Stimulated activated CD8-positive, alpha-beta memory T cell treated with anti-CD3 and anti-CD28 coated beads, Interleukin-12 subunit alpha, Interleukin-12 subunit beta, amount 100 ng/mL, for 24 hours (primary cell): Measurements from ENCODE around the gene PARP1.
"Not testable (repeated sequence)": the region's sequence is repeated elsewhere in the genome, so short reads cannot be mapped to it uniquely, and the experiment has no call there.

Experiments
- DNase-seq: peaks from one replicate; pipeline ENCODE4 v3.0.0-alpha.2; 2020; ENCODE audit errors: extremely low read depth

The PARP1 gene

DNA sequence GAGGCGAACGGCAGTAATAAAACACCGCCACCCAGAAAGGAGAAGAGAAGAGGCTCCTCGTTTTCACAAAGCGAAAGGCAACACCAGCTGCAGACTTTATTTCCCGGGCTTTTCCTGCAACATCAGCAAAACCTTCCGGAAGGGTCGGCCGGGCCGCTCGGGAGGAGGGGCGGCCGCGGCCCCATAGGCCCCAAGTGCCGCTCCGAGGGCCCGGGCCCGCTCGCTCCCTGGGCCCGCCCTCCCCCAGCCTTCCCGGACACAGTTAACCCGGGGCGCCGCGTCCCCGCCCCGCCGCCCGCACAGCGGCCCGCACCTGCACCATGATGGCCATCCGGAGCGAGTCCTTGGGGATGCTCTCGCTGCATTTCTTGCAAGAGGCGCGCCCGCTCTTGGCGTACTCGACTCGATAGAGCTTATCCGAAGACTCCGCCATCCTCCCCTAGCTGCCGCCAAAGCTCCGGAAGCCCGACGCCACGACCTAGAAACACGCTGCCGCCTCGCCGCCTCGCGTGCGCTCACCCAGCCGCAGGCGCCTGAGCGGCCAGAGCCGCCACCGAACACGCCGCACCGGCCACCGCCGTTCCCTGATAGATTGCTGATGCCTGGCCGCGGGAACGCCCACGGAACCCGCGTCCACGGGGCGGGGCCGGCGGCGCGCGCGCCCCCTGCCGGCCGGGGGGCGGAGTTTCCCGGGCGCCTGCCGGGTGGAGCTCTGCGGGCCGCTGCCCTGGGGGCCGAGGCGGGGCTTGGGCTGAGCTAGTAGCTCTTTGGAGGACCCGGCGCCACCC, at the start of gene PARP1:
Gene PARP1, minus strand, starts transcription at position 597 of the 788 bp plus-strand sequence. Its CDS starts 164 bp downstream, at position 433.
- DNase-seq, result peak; percentile 76

DNA sequence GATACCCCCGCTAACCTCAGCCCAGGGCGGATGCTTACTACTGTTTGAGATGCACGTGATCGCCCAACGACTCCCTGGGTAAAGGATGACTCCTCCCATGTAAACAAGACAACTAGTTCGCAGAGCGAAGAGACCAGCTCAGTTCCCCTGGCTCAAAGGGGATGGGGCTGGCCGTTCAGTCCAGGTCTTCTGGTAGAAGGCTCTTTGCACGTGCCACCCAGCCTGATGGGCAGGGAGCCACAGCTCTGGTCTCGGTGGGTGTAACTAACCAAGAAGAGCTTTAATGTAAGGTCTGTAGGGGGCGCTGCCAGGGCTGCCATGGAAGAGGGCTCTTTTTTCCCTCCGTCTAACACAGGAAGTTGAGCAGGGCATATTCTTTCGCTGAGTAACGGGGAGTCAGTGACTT, 49.4 kb upstream of the PARP1 start:
- DNase-seq, result no peak

DNA sequence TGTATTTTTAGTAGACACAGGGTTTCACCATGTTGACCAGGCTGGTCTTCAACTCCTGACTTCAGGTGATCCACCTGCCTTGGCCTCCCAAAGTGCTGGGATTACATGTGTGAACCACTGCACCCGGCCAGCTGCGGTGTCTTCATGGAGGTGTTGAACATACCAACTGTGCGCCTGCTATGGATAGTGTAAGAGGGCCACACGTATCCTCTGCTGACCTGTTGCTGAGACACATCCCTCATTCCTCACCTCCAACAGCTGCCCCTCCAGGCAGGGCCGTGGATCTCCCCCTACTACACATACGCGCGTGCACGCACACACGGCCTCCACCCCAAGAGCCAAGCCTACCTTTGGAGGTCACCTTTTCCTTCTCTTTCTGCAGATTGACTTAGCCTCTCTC, 48.0 kb upstream of the PARP1 start:
- no peak for DNase-seq

DNA sequence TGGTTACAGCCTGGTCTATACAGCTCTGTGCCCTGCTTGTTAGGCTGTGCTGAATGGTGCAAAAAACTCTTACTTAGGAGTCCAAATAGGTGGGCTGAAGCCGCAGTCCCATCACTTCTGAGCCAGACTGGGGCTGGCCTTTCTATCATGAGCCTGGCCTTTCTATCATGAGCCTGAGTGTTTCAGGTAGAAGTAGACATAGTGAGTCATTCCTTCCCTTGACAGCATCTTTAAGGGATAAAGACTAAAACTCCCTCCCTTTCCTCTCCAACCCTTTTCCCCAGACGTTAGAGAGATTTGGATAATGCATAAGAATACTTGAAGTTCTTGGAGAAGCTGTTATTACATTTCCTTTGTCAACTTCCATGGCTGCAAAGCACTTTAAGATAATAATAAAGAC, 46.5 kb upstream of the PARP1 start:
- DNase-seq, result no peak

DNA sequence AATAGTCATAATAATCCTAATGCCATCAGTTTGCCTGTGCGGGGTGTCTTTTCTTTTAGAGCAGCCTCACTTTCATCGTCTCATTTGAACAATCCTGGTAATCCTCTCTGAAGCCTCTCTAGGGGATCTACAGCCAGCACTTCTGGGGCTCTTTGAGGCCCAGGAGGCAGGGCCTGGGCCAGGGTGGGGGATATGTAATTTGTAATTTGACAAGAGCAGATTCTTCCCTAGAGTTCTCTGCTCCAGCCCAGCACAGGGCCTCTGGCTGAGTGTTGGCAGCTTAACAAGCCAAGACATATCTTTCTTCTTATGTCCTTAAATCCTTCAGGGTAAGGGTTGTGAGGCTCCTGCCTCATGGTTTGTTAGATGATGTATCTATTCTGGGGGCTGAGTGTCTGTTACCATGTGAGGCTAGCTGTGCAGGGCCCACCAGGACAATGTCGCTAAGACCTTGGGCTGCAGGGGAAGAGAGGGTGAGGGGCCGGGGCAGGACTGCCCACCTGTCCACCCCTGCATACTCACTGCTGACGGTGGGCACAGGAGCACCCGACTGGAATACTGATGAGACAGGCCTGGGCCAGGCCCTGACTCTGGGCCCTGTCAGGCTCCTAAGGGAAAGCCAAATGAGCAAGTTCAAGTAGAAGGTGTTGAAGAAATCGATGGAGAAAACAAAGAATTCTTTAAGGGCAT, 45.3 kb upstream of the PARP1 start:
- DNase-seq, result no peak

DNA sequence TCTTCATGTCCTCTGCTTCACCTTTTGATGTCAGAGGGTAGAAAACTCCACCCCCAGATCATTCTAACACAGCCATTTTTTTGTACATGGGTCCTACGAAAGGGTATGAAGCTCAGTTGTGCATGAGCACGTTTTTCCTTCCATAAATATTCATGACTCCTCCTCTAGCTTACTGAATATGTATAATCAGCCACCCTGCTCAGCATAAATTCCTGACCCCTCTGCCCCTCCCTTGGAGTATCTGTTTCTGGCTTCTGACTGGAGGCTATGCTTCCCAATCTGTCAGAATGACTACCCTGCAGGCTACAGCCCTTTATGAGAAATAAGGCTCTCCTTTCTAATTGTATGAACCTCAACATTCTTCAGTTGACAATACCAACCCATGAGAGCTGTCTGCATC, 42.8 kb upstream of the PARP1 start:
- no peak for DNase-seq

DNA sequence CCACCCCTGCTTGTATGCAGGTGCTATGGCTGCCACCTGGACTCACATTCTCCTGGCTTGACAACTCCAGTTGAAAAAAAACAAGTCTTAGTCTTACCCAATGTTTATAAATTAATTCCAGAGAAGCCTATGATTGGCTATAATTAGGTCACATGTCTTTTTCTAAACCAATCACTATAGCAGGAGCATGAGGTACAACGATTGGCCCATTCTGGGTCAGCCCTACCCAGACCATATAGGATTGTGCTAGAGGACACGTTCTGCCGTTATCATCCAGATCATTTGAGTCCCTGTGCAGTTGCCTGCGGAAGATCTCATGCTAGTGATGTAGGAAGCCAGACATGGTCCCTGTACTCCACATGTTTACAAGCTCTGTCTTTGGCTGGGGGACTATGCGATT, 41.9 kb upstream of the PARP1 start:
- DNase-seq, result no peak

DNA sequence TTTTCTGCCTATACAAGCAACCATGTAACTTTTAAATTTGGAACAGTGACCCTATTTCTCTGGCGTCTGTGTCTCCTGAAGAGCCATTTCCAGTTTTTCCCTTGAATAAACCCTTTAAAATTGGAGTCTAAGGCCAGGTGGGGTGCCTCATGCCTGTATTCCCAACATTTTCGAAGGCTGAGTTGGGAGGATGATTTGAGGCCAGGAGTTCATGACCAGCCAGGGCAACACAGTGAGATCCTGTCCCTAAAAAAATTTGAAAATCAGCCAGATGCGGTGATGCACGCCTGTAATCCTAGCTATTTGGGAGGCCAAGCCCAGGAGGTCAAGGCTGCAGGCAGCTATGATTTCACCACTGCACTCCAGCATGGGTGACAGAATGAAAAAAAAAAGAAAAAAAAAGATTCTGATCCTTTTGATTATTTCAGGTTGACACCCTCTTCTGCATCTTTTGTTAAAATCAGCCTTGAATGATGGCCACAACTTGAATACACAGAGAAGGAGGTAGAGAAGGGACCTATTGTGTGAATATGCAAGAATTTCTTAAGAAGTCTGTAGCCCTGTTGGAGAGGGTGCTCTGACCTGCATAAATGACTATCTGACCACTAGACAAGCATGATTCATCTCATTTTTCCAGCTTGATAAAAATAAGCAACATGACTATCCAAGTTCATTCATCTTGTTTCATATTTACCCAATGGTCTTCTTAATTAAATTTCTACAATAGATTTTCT, 40.2 kb upstream of the PARP1 start:
- DNase-seq, result no peak

DNA sequence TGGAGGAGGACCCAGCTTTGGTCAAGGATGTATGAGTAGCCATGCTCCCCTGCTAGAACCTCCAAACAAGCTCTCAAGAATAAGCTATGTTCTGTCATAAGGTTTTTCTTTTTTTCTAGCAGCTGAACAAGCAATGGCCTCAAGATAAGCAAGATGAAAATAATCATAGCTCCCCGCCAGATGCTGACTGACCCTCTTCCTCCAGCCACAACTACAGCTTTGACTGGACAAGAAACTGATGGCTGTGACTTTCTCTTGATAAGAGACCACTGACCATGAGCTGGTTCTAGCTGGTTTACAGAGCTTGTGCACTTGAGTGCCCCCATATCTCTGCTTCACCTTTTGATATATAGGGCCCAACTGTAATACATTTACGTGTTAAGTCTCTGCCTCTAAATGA, 38.2 kb upstream of the PARP1 start:
- no peak for DNase-seq

DNA sequence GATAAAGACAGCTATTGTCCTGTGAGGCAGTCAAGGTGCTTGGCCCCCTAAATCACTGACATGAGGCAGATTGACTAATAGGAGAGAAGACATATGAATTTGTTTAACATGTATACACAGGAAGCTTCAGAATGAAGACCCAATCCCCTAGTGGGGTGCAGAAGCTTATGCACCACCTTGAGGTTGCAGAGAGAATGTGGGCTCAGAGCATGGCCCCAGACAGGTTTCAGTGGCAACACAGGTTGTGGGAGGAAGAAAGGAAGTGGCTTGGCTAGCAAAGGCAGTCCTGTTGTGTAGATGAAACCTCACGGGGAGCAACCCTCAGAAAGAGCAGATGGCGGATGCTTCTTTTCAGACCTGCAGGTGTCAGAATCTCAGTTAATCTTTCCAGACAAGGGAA, 37.0 kb upstream of the PARP1 start:
- DNase-seq, result no peak

DNA sequence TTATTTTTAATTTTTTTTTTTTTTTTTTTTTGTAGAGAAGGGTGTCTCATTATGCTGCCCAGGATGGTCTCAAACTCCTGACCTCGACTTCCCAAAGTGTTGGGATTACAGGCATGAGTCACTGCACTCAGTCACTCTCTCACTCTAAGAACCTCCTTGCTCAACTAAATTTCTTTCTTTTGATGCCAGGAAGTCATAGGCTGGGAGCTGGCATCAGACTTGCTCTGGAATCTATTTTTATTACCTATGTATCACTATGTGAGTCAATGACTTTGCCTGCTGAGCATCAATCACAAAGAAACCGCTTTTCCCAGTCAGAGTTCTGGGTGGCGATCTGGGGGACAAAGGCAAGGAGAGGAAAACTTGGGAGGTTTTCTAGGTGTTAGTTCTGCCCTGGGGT, 35.5 kb upstream of the PARP1 start:
- no peak for DNase-seq

DNA sequence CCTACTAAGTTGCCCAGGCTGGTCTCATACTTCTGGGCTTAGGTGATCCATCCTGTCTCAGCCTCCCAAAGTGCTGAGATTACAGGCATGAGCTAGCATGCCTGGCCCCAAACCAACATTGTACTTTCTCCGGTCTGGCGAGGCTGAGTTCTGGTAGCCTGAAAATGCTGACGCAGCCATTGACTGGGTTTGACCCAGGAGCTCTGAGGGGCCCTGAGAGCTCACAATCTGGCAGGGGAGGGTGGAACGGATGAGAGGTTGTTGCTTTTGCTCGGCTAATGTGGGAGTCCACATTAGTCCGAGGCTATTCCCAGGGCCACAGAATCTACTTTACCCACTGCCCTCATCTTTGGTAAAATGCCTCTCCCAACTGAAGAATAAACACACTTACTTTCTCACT, 35.1 kb upstream of the PARP1 start:
- no peak for DNase-seq

DNA sequence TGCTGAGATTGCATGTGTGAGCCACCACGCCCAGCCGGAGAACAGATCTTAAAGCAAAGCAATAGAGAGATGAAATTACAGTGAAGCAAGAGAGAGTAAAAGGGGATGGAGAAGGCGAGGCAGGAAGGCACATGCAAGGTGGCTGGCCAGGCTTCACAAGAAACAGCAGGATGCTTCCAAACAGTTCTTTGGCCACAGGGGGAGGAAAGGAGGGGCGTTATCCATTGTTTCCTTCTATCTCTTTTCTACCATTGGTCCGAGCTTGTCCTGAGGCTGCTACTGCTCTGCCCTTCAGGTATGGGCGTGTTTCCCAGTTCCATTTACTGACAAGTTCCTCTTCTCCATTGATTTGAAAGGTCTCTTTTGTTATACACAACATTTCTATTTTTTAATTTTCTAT, 33.7 kb upstream of the PARP1 start:
- no peak for DNase-seq

DNA sequence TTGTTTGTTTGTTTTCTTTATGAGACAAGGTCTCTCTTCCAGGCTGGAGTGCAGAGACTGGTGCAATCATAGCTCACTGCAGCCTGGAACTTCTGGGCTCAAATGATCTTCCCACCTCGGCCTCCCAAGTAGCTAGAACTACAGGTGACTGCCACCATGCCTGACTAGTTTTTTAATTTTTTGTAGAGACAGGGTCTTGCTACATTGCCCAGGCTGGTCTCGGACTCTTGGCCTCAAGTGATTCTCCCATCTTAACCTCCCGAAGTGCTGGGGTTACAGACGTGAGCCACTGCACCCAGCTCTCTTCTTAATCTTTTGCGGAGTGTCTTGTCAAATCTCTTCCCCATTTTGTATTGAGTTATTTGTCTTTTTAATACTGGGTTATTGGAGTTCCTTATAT, 32.6 kb upstream of the PARP1 start:
- DNase-seq, result no peak

DNA sequence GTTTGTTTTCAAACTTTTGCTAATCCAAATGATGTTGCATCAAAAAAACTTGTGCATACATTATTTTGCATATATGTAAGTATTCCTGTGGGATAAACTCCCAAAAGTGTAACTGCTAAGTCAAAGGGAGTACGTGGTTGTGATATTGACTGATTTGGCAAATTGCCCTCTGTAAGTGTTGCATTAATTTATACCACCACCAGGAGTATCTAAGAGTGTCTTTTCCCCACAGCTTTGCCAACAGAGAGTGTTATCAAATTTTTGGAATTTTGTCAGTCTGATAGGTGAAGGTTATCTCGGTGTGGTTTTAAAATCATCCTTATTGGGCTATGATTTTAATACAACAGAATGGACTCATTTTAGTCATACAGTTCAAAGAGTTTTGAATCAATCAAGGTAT, 30.1 kb upstream of the PARP1 start:
- no peak for DNase-seq

DNA sequence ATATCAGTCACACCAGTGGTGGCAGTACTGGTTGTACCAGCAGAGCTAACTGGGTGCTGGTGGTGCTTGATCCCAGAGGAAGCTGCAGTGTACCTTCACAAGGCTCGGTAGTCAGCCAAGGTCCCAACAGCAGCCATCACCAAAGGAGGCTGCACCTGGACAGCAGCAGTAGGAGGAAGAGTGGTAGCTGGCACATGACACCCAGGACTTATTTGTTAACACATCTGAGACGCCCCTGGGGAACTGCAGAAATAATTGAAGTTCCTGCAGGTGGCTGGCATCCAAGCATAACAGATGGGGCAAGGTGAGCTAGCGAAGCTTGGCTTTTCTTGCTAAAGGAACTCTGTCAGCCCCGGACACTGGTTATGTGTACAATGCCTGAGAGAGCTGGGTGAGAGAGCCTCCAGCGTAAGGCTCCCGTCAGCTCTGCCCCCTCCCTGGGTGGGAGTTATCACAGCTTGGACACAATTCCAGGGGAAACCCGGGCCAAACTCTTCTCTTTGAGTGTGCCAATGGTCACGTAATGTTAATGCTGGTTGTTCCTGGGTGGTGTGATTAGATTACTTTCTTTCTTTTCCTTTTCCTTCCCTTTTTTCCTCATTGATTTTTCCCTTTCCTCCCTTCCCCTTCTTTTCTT, 29.1 kb upstream of the PARP1 start:
- no peak for DNase-seq

DNA sequence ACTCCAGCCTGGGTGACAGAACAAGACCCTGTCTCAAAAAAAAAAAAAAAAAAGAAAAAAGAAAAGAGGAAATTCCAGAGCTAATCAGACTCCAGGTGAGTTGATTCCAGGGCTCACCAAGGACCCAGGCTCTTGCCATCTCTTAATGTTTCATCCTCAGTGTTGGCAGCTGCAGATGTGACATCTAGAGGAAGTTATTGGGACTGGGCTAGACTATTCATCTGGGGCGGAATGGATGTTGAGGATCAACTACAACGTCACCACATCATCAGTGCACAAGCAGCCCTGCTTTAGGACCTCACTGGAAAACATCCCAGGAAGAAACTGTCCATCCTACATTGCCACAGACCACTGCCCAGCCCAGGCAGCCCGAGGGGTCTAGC, 28.6 kb upstream of the PARP1 start:
- DNase-seq, result no peak

DNA sequence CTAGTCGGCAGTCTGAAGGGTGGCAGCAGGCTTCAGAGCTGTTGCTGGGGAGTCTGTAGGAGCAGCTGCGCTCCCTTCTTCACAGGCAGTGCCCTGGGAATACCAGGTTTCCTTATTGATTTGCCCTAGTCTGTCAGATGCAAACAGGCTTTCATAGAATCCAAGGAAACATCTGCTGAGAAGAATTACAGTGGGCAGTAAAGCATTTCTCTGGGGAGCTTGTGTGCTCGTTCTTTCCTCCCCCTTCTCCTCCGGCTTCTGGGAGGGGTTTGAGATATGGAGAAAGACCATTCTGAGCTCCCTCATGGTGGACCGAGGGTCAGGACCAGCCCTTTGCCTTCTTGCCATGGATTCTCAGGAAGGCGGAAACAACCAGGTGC, 25.4 kb upstream of the PARP1 start:
- DNase-seq, result no peak

DNA sequence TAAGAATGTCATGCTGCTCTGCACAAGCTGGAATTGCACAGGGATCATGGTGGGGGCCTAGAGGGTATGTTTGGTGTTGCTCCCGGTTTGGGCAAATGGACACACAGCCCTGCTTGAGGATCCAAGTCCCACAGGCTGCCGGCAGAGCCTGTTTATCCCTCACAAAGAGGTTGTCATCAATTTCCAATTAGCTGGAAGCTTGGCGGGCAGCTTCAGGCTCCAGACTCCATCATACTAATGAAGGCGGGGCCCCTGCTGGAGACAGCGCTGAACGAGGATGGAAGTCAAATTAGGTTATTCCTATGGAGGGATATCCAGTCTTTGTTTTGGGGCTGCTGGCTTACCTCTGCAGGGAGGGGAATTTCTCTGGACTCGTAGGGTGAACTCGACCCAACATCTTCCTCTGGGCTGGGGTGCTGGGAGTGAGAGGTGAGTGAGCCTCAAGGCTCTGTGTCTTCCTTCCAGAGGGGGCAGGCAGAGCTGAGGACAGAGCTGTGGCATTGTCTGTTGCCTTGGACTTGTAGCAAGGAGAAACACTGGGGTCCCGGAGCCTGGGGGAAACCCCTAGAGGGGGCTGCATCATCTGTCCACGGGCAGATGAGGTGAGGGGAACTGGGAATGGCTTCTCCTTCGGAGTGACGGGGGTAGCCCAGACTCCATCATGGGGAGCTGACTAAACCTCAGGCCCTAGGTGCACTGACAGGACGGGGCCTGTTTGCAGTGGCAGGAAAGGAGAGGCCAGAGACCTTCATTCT, 24.9 kb upstream of the PARP1 start:
- no peak for DNase-seq

DNA sequence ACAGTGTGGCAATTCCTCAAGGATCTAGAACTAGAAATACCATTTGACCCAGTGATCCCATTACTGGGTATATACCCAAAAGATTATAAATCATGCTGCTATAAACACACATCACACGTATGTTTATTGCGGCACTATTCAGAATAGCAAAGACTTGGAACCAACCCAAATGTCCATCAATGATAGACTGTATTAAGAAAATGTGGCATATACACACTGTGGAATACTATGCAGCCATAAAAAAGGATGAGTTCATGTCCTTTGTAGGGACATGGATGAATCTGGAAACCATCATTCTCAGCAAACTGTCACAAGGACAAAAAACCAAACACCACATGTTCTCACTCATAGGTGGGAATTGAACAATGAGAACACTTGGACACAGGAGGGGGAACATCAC, 24.0 kb upstream of the PARP1 start:
- DNase-seq, result not testable (repeated sequence)

DNA sequence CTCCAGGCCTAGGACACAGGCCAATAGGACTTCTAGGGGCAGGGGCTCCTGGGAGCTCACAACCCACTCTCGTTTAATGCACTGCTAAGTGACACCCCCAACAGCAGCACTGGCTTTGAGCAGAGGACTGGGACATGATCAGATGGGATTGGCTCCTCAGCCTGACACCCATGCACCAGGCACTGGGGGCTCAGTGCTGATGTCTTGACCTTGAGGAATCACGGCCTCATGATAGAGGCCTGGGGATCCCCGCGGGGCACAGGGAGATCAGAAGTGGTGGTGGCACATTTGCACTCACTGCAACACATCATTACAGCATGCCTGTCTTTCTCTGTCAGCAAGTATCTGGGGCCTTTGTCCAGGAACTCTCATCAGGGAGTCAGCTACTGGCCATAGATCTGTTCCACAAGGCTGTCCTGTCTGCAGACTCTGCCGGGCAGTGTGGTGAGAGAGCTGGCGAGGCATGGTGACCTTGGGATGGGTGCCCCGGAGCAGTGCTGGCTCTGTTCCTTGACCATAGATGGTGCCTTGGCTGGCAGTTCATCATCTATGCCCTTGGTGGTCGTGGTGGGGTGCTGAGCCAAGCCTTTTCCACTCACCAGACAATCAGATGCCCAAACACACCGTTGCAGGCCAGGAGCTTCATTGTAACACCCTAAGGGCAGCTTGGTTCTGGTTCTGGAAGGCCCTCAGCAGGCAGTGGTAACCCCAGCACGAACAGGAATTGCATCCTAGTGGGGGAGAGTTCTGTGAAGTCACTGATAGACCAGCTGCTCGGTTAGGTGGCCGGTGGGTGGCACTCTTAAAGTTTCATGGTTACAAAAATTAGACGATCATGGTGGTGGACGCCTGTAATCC, 22.2 kb upstream of the PARP1 start:
- DNase-seq, result no peak
